CD4-positive, alpha-beta T cell (primary cell): ENCODE measurements around the gene XDH. TPM values are rescaled to one million over a fixed set of nuclear protein-coding genes. Genes with fewer than 3 reads are reported as not detected.

ENCODE experiments used
- ATAC-seq: fragments of 200-7000 bp; cut with Tn5 transposase; one replicate; pipeline ENCODE4 v1.10.0; 2022; ENCODE audit warnings: mild to moderate bottlenecking; ENCODE audit not compliant: poor library complexity
- CTCF ChIA-PET: fragments of 350-600 bp; sonication (Branson Sonifier 250); formaldehyde crosslinking; loops from one replicate; lab custom pipeline; 2021; ENCODE audit warnings: antibody characterized with exemption, inconsistent platforms; lab: Charles Lee
- POLR2A ChIA-PET: fragments of 350-600 bp; sonication (Branson Sonifier 250); formaldehyde crosslinking; loops from one replicate; lab custom pipeline; 2021; ENCODE audit warnings: antibody characterized with exemption, inconsistent platforms; lab: Charles Lee
- DNase-seq, 14 experiments: peaks; one replicate each; pipeline ENCODE4 v3.0.0-alpha.2; 2013 to 2020; ENCODE audit warnings: mixed read lengths in 2 of 14
- H3K27ac ChIP-seq, 2 donors: one replicate each; pipeline versions ENCODE4 v1.5.1 to v1.7.0; 2013; ENCODE audit warnings: low read length in 2 of 2, low read depth in 1 of 2, mild to moderate bottlenecking in 1 of 2
- H3K27me3 ChIP-seq, 2 experiments: 1 replicate in 1 of 2; 2 replicates in 1 of 2; pipeline versions ENCODE4 v1.6.1 to v1.7.0; 2013; ENCODE audit warnings: low read length in 2 of 2, control low read depth in 1 of 2, mild to moderate bottlenecking in 1 of 2, moderate library complexity in 1 of 2; ENCODE audit not compliant: insufficient read depth in 2 of 2, control insufficient read depth in 1 of 2
- H3K36me3 ChIP-seq: one replicate; pipeline ENCODE4 v1.6.1; 2013; ENCODE audit warnings: low read length, control low read depth; ENCODE audit not compliant: insufficient read depth
- H3K4me1 ChIP-seq: one replicate; pipeline ENCODE4 v1.6.1; 2013; ENCODE audit warnings: low read length, control low read depth; ENCODE audit not compliant: insufficient read depth
- H3K4me3 ChIP-seq: one replicate; pipeline ENCODE4 v1.5.1; 2013; ENCODE audit warnings: mild to moderate bottlenecking, low read length, moderate library complexity
- H3K9me3 ChIP-seq, 2 experiments: 1 replicate in 1 of 2; 2 replicates in 1 of 2; pipeline versions ENCODE4 v1.6.1 to v1.7.0; 2013; ENCODE audit warnings: low read length in 2 of 2, mild to moderate bottlenecking in 2 of 2, control low read depth in 1 of 2, moderate library complexity in 1 of 2; ENCODE audit not compliant: control insufficient read depth in 1 of 2, insufficient read depth in 1 of 2
- H3K27ac Mint-ChIP-seq: one replicate; pipeline ENCODE4 v1.8.0; 2020; ENCODE audit warnings: mixed read lengths
- H3K27me3 Mint-ChIP-seq: one replicate; pipeline ENCODE4 v1.8.0; 2021; ENCODE audit warnings: mixed read lengths
- H3K36me3 Mint-ChIP-seq: one replicate; pipeline ENCODE4 v1.8.0; 2021; ENCODE audit warnings: low read depth, mixed read lengths
- H3K4me1 Mint-ChIP-seq: one replicate; pipeline ENCODE4 v1.8.0; 2021; ENCODE audit warnings: low read depth, mixed read lengths
- H3K4me3 Mint-ChIP-seq: one replicate; pipeline ENCODE4 v1.8.0; 2020; ENCODE audit warnings: mild to moderate bottlenecking, mixed read lengths
- H3K9me3 Mint-ChIP-seq: one replicate; pipeline ENCODE4 v1.8.0; 2020; ENCODE audit warnings: mixed read lengths
- CTCF ChIP-seq: fragments of 200-600 bp; IDR thresholded peaks from one replicate; pipeline ENCODE4 v1.8.0; 2022; ENCODE audit warnings: antibody characterized with exemption, mild to moderate bottlenecking
- intact Hi-C, 2 experiments: fragments of 100-400 bp; cut with DNase I in 1 of 2; cut with micrococcal nuclease in 1 of 2; formaldehyde crosslinking; loops; one replicate each; pipeline versions ENCODE4 v1.15.1 to v1.9.0; 2023 to 2025; cut with DNase I, micrococcal nuclease
- total RNA-seq, 174 experiments: library from RNA in 2 of 174; stranded (reverse) in 2 of 174; gene quantifications; one replicate each; pipeline ENCODE4 v1.2.3 and lab custom pipeline; 2021 to 2026

The XDH gene
- total RNA-seq, 2 experiments from 2014 or later = 0.05 TPM; not detected in 1

DNA sequence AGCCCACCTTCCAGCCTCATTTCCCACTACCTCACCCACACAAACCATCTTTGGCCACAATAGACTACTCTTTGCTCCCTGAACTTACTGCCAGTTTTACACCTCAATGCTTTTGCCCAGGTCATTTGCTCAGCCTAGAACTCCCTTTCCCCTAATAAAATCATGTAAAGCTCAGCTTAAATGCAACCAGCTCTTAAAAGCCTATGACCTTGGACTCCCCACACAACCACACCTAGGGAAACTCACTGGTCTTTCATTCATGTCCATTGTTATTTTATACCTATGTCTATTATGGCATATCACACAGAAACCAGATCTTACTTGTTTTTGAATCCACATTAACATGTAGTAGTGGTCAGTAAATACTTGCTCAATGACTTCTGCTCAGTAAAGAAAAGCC is 14.5 kb upstream of the XDH start:
- Histone ChIP-seq H3K36me3 (no peaks in the 10 kb centered on the region), H3K9me3 (peaks cover 0 to 4% of the 10 kb centered on the region in 2 experiments), H3K4me1 (peaks cover 17% of the 10 kb centered on the region), H3K4me3 (no peak overlapping the region), H3K27ac (no peak overlapping the region), H3K27me3 (peaks cover 0 to 10% of the 10 kb centered on the region in 2 experiments)
- H3K9me3 Mint-ChIP-seq = no peaks in the 10 kb centered on the region
- H3K27me3 Mint-ChIP-seq = peaks cover 34% of the 10 kb centered on the region
- no peak overlapping the region for H3K27ac Mint-ChIP-seq
- ChIA-PET POLR2A (no interaction called here), CTCF (no interaction called here)
- no peak for TF ChIP-seq CTCF
- intact Hi-C loops = no loop called here
- H3K4me1 Mint-ChIP-seq = peaks cover 12% of the 10 kb centered on the region
- no peak overlapping the region for H3K4me3 Mint-ChIP-seq
- DNase-seq (no peak), ATAC-seq (no peak)
- H3K36me3 Mint-ChIP-seq = no peaks in the 10 kb centered on the region

GRCh38 chr2:31428001-31428418 is 13.5 kb upstream of the XDH start:
- H3K36me3 ChIP-seq = no peaks in the 10 kb centered on the region
- DNase-seq (no peak), ATAC-seq (no peak)
- Mint-ChIP-seq H3K27ac (no peak overlapping the region), H3K4me1 (peaks cover 12% of the 10 kb centered on the region), H3K27me3 (peaks cover 41% of the 10 kb centered on the region), H3K4me3 (no peak overlapping the region), H3K36me3 (no peaks in the 10 kb centered on the region), H3K9me3 (no peaks in the 10 kb centered on the region)
- peaks cover 17% of the 10 kb centered on the region for H3K4me1 ChIP-seq
- H3K27me3 ChIP-seq = peaks cover 0 to 10% of the 10 kb centered on the region in 2 experiments
- H3K27ac ChIP-seq = no peak overlapping the region
- ChIA-PET CTCF (no interaction called here), POLR2A (no interaction called here)
- H3K9me3 ChIP-seq = peaks cover 0 to 4% of the 10 kb centered on the region in 2 experiments
- no peak for TF ChIP-seq CTCF
- intact Hi-C loops = no loop called here
- H3K4me3 ChIP-seq = no peak overlapping the region

GRCh38 chr2:31426096-31426495 is 11.6 kb upstream of the XDH start:
- intact Hi-C loops = no loop called here
- DNase-seq (no peak), ATAC-seq (no peak)
- no peaks in the 10 kb centered on the region for H3K36me3 Mint-ChIP-seq
- Histone ChIP-seq H3K4me3 (no peak overlapping the region), H3K27me3 (peaks cover 0 to 10% of the 10 kb centered on the region in 2 experiments), H3K9me3 (peaks cover 0 to 4% of the 10 kb centered on the region in 2 experiments), H3K27ac (no peak overlapping the region), H3K4me1 (peaks cover 17% of the 10 kb centered on the region), H3K36me3 (no peaks in the 10 kb centered on the region)
- peaks cover 36% of the 10 kb centered on the region for H3K27me3 Mint-ChIP-seq
- POLR2A ChIA-PET = no interaction called here
- CTCF ChIA-PET = no interaction called here
- no peak for TF ChIP-seq CTCF
- H3K27ac Mint-ChIP-seq = no peak overlapping the region
- H3K9me3 Mint-ChIP-seq = no peaks in the 10 kb centered on the region
- peaks cover 12% of the 10 kb centered on the region for H3K4me1 Mint-ChIP-seq
- H3K4me3 Mint-ChIP-seq = no peak overlapping the region
